Measurements from ENCODE around the gene ARHGAP22. TPM values are rescaled to one million over a fixed set of nuclear protein-coding genes. Genes with fewer than 3 reads are reported as not detected.

ARHGAP22 gene
- polyA plus RNA-seq, 1 donor from 2014 or later, result 0.15 TPM

- H3K4me3 ChIP-seq (ENCODE audit: low read length), result peak overlapping the region; percentile 73
- H3K79me2 ChIP-seq (replicated peaks; ENCODE audit: insufficient read depth, low read length), result no peaks in the 10 kb centered on the region
- no peaks in the 10 kb centered on the region for H3K9me2 ChIP-seq (ENCODE audit: insufficient read depth, low read length)
- H3K36me3 ChIP-seq (ENCODE audit: insufficient read depth, low read length), result no peaks in the 10 kb centered on the region
- H3K9me3 ChIP-seq (ENCODE audit: low read length), result no peaks in the 10 kb centered on the region
- no peak overlapping the region for H2AFZ ChIP-seq (ENCODE audit: low read depth, low read length)
- no peaks in the 10 kb centered on the region for H4K20me1 ChIP-seq (ENCODE audit: insufficient read depth)
- peak overlapping the region; percentile 25 for H3K4me2 ChIP-seq (ENCODE audit: low read length)
- peaks cover 24% of the 10 kb centered on the region for H3K27me3 ChIP-seq (ENCODE audit: insufficient read depth, low read depth, low read length)
- no peak overlapping the region for H3K27ac ChIP-seq (ENCODE audit: low read length)
- H3K9ac ChIP-seq (ENCODE audit: low read length), result peak overlapping the region; percentile 26
- no peak for TF ChIP-seq CTCF (IDR thresholded peaks at IDR 0.05; ENCODE audit: poor library complexity, severe bottlenecking)
- TF ChIP-seq EP300 (conservative IDR thresholded peaks at IDR 0.05; ENCODE audit: poor library complexity, severe bottlenecking), result no peak
- no peaks in the 10 kb centered on the region for H3F3A ChIP-seq (ENCODE audit: insufficient read depth, low read length, poor library complexity, severe bottlenecking)
Measured at GRCh38 chr10:48523212-48523819, 81.6 kb downstream of the ARHGAP22 start.

GRCh38 chr10:48522011-48522765, 82.7 kb downstream of the ARHGAP22 start:
- Histone ChIP-seq H3K27me3 (ENCODE audit: insufficient read depth, low read depth, low read length) (peaks cover 24% of the 10 kb centered on the region), H3K9me3 (ENCODE audit: low read length) (no peaks in the 10 kb centered on the region), H3K79me2 (replicated peaks; ENCODE audit: insufficient read depth, low read length) (no peaks in the 10 kb centered on the region), H3K4me2 (ENCODE audit: low read length) (no peak overlapping the region), H2AFZ (ENCODE audit: low read depth, low read length) (no peak overlapping the region), H3K36me3 (ENCODE audit: insufficient read depth, low read length) (no peaks in the 10 kb centered on the region), H3K9ac (ENCODE audit: low read length) (no peak overlapping the region), H3K4me3 (ENCODE audit: low read length) (no peak overlapping the region), H4K20me1 (ENCODE audit: insufficient read depth) (no peaks in the 10 kb centered on the region), H3K27ac (ENCODE audit: low read length) (no peak overlapping the region), H3F3A (ENCODE audit: insufficient read depth, low read length, poor library complexity, severe bottlenecking) (no peaks in the 10 kb centered on the region), H3K9me2 (ENCODE audit: insufficient read depth, low read length) (no peaks in the 10 kb centered on the region)
- TF ChIP-seq EZH2 (IDR thresholded peaks at IDR 0.05; ENCODE audit: borderline replicate concordance, insufficient read depth, low read length, poor library complexity, severe bottlenecking) (no peak), CTCF (IDR thresholded peaks at IDR 0.05; ENCODE audit: poor library complexity, severe bottlenecking) (no peak), TAF1 (IDR thresholded peaks at IDR 0.05; ENCODE audit: low read depth) (no peak), MXI1 (conservative IDR thresholded peaks at IDR 0.05; ENCODE audit: poor library complexity, severe bottlenecking) (no peak), RAD21 (conservative IDR thresholded peaks at IDR 0.05) (no peak), SMC3 (conservative IDR thresholded peaks at IDR 0.05; ENCODE audit: poor library complexity) (no peak), REST (IDR thresholded peaks at IDR 0.05; ENCODE audit: borderline replicate concordance) (no peak), POLR2AphosphoS5 (IDR thresholded peaks at IDR 0.05) (no peak), EP300 (conservative IDR thresholded peaks at IDR 0.05; ENCODE audit: poor library complexity, severe bottlenecking) (no peak)

All from neural cell (in vitro differentiated cells).